HG02610 (cell line): Measurements from ENCODE around the gene TECPR2.
"Not testable (repeated sequence)": the region's sequence is repeated elsewhere in the genome, so short reads cannot be mapped to it uniquely, and the experiment has no call there.

Experiments used
- ATAC-seq: cut with Tn5 transposase; IDR thresholded peaks from one replicate; pipeline ENCODE4 v1.9.1; 2021; ENCODE audit warnings: mild to moderate bottlenecking, moderate library complexity; ENCODE audit not compliant: unreplicated experiment

Gene TECPR2

GRCh38 chr14:102362545-102363181, at the start of gene TECPR2, which contains the start of gene CINP:
TECPR2 (plus strand) TSS chr14:102362941; CDS start chr14:102376722, 13,781 bp downstream.
CINP (minus strand) TSS chr14:102362890; CDS start chr14:102362851, 39 bp downstream.
- peak; percentile 87 for ATAC-seq

DNA sequence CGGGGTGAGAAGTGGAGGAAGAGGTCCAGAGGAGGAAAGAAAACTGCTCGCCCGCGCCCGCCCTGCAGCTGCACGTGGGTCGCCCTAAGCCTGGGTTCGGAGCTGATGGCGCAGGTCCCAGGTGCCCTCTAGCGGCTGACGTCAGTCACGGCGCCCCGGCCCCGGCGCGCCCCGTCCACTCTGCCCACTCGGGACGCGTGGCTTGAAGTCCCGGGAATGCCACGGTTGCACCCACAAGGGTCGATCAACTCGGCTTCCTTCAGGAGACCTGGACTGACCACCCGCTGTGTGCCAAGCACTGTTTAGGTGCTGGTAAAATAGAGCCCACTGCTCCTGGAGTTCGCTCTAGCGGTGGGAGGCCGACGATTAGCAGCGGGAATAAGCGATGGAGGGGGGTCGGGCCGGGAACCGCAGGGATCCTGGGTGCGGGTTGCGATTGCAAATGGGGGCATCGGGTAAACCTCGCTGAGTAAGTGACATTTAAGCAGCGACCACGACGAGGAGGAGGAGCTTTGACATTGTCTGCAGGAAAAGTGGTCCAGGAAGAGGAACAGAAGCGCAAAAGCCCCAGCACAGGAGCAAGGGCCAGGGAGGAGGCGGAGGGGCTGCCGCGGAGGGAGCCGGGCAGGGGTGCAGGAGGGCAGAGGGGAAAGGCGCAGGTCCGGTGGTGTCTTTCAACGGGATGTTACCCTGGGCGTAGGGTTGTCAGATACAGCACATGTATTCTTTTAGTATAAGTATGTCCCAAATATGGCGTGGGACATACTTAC, 48.3 kb upstream of the TECPR2 start:
- ATAC-seq = peak; percentile 52

DNA sequence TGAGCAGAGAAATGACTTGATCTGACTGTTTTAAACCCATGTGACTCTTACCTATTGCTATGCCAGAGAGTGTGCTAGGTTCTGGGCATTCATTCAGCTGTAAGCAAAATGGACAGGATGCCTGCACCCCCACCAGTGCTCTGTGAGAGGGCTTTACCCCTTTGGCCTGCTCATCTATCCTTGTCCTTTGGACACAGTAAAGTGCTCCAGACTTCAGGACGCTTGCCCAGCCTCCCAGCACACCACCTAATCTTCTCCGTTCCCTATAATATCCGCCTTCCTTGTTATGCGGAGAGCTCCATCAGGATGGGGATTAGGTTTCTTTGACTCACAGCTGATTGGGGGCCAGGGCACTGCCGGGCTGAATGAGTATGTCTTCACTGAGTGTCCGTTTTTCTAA, 47.6 kb upstream of the TECPR2 start:
- ATAC-seq = no peak

GRCh38 chr14:102316338-102316742, 46.4 kb upstream of the TECPR2 start:
- no peak for ATAC-seq

DNA sequence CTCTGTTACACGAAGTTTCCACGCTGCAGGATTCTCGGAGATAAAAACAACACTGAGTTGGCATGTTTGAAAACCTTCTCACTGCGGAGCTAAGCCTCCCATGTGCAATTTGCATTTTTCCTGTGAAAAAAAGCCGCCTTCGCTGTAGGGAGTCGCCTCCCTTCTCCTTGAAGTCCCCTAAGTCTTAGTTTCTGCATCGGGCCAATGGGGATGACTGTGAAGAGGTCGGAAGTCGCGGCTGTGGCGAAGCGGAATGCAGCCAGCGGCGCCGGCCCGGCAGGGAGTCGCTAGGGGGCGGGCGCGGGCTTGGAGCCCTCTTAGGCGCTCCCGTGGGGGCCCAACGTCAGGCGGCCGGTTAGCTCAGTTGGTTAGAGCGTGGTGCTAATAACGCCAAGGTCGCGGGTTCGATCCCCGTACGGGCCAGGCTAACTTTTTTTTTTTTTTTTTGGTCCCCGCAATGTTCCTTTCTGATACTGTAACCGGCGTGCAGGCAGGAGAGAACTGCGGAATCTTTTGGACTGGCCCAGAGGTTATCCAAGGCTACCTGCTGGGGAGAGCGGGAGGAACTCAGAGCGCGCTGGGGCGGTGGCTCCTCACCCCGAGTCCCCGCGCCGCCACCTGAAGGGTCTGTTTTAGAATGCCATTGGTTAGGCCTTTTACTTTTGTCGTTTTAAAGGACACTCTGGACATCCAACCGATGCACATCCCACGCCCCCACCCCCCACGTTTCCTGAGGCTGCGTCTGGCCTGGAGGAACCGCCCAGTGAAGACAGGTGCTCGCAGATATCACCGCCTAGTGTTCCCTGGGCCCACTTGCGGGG, 45.8 kb upstream of the TECPR2 start:
- ATAC-seq = peak; percentile 54

- ATAC-seq = no peak
Observed at GRCh38 chr14:102317564-102318248, 45.0 kb upstream of the TECPR2 start.

GRCh38 chr14:102318781-102319276, 43.9 kb upstream of the TECPR2 start:
- no peak for ATAC-seq

GRCh38 chr14:102319351-102320032, 43.2 kb upstream of the TECPR2 start, which contains the start of gene ZNF839:
ZNF839 (plus strand) TSS chr14:102319746; CDS start chr14:102319766, 20 bp downstream.
- ATAC-seq = peak; percentile 59

GRCh38 chr14:102320033-102320660, 42.6 kb upstream of the TECPR2 start:
- ATAC-seq = peak; percentile 12

- ATAC-seq = no peak
Observed at GRCh38 chr14:102320671-102321455, 41.9 kb upstream of the TECPR2 start.

GRCh38 chr14:102321456-102322422, 41.0 kb upstream of the TECPR2 start:
- no peak for ATAC-seq

- ATAC-seq = no peak
Observed at GRCh38 chr14:102323102-102323501, 39.6 kb upstream of the TECPR2 start.

- ATAC-seq = no peak
Observed at GRCh38 chr14:102325791-102326345, 36.9 kb upstream of the TECPR2 start.

GRCh38 chr14:102326583-102326982, 36.2 kb upstream of the TECPR2 start:
- ATAC-seq = no peak

- not testable (repeated sequence) for ATAC-seq
Observed at GRCh38 chr14:102329381-102329780, 33.4 kb upstream of the TECPR2 start.

DNA sequence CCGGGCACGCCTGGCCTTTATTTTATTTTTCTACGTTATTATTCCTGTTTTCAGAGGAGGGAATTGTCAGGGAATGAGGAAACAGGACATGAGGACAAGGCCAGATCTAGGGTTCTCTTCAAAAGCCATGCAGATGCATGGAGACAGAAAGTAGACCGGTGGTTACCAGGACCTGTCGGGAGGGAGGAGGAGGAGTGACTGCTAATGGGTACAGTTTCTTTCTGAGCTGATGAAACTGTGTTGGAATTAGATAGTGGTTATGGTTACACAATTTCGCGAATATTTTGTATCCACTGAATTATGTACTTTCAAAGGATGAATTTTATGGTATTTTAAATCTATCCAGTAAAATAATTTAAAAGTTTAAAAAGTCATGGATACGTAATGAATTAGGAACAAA, 31.9 kb upstream of the TECPR2 start:
- no peak for ATAC-seq

- no peak for ATAC-seq
Observed at GRCh38 chr14:102333390-102333789, 29.4 kb upstream of the TECPR2 start.
